Right atrium auricular region (tissue), 2 donors: Measurements from ENCODE around the gene TPD52L1. TPM values are rescaled to one million over a fixed set of nuclear protein-coding genes. Genes with fewer than 3 reads are reported as not detected.

Experiments
- DNase-seq: peaks from one replicate; pipeline ENCODE4 v3.0.0-alpha.2; 2019; ENCODE audit warnings: low spot score
- H3K27ac ChIP-seq, 2 donors: fragments of 200-600 bp; sonication (generic); 1 replicate in 1 of 2; 2 replicates in 1 of 2; pipeline ENCODE4 v1.5.1; 2016 to 2019
- H3K27me3 ChIP-seq, 2 donors: fragments of 200-600 bp; sonication (generic); one replicate each; pipeline versions ENCODE4 v1.5.1 to v1.6.0; 2017 to 2019
- H3K36me3 ChIP-seq: fragments of 200-600 bp; sonication (generic); one replicate; pipeline ENCODE4 v1.5.1; 2016
- H3K4me1 ChIP-seq, 2 donors: fragments of 200-600 bp; sonication (generic); one replicate each; pipeline versions ENCODE4 v1.5.1 to v1.6.0; 2017 to 2019
- H3K4me3 ChIP-seq, 2 donors: fragments of 200-600 bp; sonication (generic); 1 replicate in 1 of 2; 2 replicates in 1 of 2; pipeline ENCODE4 v1.5.1; 2017 to 2019; ENCODE audit warnings: mild to moderate bottlenecking in 1 of 2, moderate library complexity in 1 of 2
- H3K9me3 ChIP-seq, 2 donors: fragments of 200-600 bp; sonication (generic); one replicate each; pipeline ENCODE4 v1.5.1; 2019
- total RNA-seq, 2 donors: library from RNA; depleted of rRNA; stranded (reverse); fragments of >200 nt; gene quantifications; one replicate each; pipeline ENCODE4 v1.1.0, GENCODE V29; 2016
- TF ChIP-seq, protein P1 (sequence below), 2 donors: fragments of 200-600 bp; sonication (generic); IDR thresholded peaks; one replicate each; pipeline ENCODE4 v1.5.1; 2019; ENCODE audit warnings: antibody characterized with exemption in 2 of 2

TPD52L1 gene
- total RNA-seq, 2 donors from 2014 or later: 29.4 to 96.7 TPM

GRCh38 chr6:125117818-125118217, 35.8 kb upstream of the TPD52L1 start:
- TF ChIP-seq, protein P1, sequence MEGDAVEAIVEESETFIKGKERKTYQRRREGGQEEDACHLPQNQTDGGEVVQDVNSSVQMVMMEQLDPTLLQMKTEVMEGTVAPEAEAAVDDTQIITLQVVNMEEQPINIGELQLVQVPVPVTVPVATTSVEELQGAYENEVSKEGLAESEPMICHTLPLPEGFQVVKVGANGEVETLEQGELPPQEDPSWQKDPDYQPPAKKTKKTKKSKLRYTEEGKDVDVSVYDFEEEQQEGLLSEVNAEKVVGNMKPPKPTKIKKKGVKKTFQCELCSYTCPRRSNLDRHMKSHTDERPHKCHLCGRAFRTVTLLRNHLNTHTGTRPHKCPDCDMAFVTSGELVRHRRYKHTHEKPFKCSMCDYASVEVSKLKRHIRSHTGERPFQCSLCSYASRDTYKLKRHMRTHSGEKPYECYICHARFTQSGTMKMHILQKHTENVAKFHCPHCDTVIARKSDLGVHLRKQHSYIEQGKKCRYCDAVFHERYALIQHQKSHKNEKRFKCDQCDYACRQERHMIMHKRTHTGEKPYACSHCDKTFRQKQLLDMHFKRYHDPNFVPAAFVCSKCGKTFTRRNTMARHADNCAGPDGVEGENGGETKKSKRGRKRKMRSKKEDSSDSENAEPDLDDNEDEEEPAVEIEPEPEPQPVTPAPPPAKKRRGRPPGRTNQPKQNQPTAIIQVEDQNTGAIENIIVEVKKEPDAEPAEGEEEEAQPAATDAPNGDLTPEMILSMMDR (IDR thresholded peaks at IDR 0.05): no peak
- DNase-seq: no peak
- H3K4me3 ChIP-seq: no peak overlapping the region
- H3K27me3 ChIP-seq: no peaks in the 10 kb centered on the region
- no peaks in the 10 kb centered on the region for H3K36me3 ChIP-seq
- H3K9me3 ChIP-seq: no peaks in the 10 kb centered on the region
- no peak overlapping the region for H3K27ac ChIP-seq
- no peaks in the 10 kb centered on the region for H3K4me1 ChIP-seq

DNA sequence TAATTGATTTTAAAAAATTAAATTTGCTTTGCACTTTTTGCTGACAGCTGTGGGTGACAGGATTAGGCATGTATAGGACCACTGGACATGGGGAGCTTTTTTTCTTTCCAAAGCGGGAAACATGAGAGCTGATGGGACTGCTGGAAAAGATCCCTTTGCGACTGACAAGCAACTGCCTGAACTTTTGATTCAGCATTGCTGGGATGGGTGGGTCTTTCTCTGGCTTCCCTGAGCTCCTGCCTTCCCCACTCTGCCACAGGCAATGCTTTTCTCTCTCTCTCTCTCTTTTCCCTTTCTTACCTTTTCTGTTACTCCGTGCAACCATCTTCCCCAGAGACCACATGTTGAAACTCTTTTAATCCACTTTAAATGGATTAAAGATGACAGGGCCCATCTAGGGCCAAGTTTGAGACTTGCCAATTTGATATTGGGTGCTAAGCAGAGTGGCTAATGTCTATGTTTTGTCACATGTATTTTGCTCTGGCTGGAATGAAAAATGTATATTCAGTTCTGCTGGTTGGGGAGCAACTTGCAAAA, 33.5 kb upstream of the TPD52L1 start:
- no peak for DNase-seq

GRCh38 chr6:125121894-125122293, 31.7 kb upstream of the TPD52L1 start:
- Histone ChIP-seq H3K27ac (no peak overlapping the region), H3K4me3 (no peak overlapping the region), H3K4me1 (no peaks in the 10 kb centered on the region)

More for the DNA sequence above, 33.5 kb upstream of the TPD52L1 start:
- TF ChIP-seq, protein P1 (IDR thresholded peaks at IDR 0.05): no peak
- Histone ChIP-seq H3K27me3 (no peaks in the 10 kb centered on the region), H3K4me3 (no peak overlapping the region), H3K36me3 (no peaks in the 10 kb centered on the region), H3K4me1 (no peaks in the 10 kb centered on the region), H3K9me3 (no peaks in the 10 kb centered on the region), H3K27ac (no peak overlapping the region)

DNA sequence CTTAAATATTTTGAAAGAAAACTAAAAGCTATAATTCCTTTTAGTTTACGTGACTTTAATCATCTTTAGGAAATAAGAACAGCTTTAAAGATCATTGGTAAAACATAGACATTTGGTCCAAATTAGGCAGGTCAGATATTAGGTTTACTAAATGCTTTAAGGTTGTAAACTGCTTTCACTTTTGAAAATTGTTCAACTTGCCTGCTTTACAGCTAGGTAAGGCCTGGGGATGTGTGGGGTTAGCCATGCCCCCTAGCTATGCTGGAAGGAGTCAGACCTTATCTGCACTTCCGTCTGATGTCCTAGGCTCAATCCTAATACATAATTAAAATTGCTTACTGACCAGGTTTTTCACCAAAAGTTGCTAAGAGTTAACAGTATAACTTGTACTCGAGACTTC, 30.5 kb upstream of the TPD52L1 start:
- DNase-seq: no peak
- no peaks in the 10 kb centered on the region for H3K9me3 ChIP-seq
- no peak overlapping the region for H3K4me3 ChIP-seq
- TF ChIP-seq, protein P1 (IDR thresholded peaks at IDR 0.05): no peak
- H3K27me3 ChIP-seq: no peaks in the 10 kb centered on the region
- H3K4me1 ChIP-seq: no peaks in the 10 kb centered on the region
- no peaks in the 10 kb centered on the region for H3K36me3 ChIP-seq
- no peak overlapping the region for H3K27ac ChIP-seq

More at GRCh38 chr6:125121894-125122293, 31.7 kb upstream of the TPD52L1 start:
- Histone ChIP-seq H3K9me3 (no peaks in the 10 kb centered on the region), H3K36me3 (no peaks in the 10 kb centered on the region), H3K27me3 (no peaks in the 10 kb centered on the region)
- DNase-seq: no peak
- TF ChIP-seq, protein P1 (IDR thresholded peaks at IDR 0.05): no peak

DNA sequence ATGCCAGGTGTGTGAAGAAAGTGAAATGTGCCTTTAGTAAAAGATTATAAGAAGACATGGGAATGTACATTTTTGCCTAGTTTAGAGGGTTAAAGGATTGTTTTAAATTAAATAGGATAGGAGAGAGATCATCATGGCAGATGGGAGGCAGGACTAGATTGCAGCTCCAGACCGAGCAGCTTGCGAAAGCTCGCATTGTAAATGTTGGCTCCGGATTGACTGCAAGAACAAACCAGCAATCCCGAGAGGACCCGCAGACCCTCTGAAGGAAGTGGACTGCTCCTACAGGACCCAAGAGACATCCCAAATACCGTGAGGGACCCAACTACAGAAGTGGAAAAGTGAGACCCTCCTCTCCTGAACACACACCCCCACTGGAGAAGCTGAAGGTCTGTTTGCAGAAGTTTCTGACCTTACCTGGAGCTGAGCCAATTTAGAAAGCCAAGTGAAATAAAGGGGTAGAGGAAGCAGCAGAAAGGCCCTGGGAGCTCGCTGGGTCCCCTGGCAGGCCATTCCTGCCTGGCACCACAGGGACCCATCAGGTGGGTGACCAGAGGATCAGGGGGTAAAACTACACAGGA, 30.0 kb upstream of the TPD52L1 start:
- no peak for DNase-seq
- H3K27ac ChIP-seq: no peak overlapping the region
- no peaks in the 10 kb centered on the region for H3K27me3 ChIP-seq
- no peaks in the 10 kb centered on the region for H3K36me3 ChIP-seq
- no peak overlapping the region for H3K4me3 ChIP-seq
- no peaks in the 10 kb centered on the region for H3K4me1 ChIP-seq
- H3K9me3 ChIP-seq: no peaks in the 10 kb centered on the region
- TF ChIP-seq, protein P1 (IDR thresholded peaks at IDR 0.05): no peak
